K562 (cell line): Measurements from ENCODE around the gene DHX58. TPM values are rescaled to one million over a fixed set of nuclear protein-coding genes. Genes with fewer than 3 reads are reported as not detected.

Experiments used
- ATAC-seq: fragments of 200-7000 bp; cut with Tn5 transposase; 3 replicates; pipeline ENCODE4 v1.9.1; 2020; ENCODE audit warnings: moderate library complexity
- BruUV-seq: library from RNA; stranded (reverse); fragments of 400-500 nt; replicated peaks from 2 replicates; lab custom pipeline; 2021; lab: Mats Ljungman, UMichigan
- CTCF ChIA-PET: fragments of 300-600 bp; formaldehyde crosslinking; extraction: SDS; loops from one replicate; lab custom pipeline; 2021; ENCODE audit warnings: low intra/inter-chr PET ratio; lab: Yijun Ruan, JAX
- POLR2A ChIA-PET: fragments of 300-600, 350-650 bp; sonication (Branson Sonifier 250); formaldehyde crosslinking; extraction: SDS; loops from one replicate; lab custom pipeline; 2021; ENCODE audit warnings: antibody characterized with exemption, inconsistent platforms; lab: Yijun Ruan, JAX
- DNase-seq, 4 experiments: peaks; one replicate each; pipeline versions ENCODE4 v3.0.0 to v3.0.0-alpha.2; 2011 to 2018; ENCODE audit warnings: low spot score in 3 of 4, mixed read lengths in 3 of 4; ENCODE audit errors: extremely low read depth in 1 of 4
- FAIRE-seq: peaks from 2 replicates; lab custom pipeline; 2011; peaks lifted over from hg19 to GRCh38; lab: Jason Lieb, UNC
- H2AFZ ChIP-seq: 2 replicates; pipeline ENCODE4 v1.6.0; 2011; ENCODE audit warnings: low read depth, low read length, control low read depth, inconsistent platforms
- H3K27ac ChIP-seq: fragments of 200-600 bp; 3 replicates; pipeline ENCODE4 v1.8.0; 2011; ENCODE audit warnings: low read depth, mild to moderate bottlenecking, control low read depth, inconsistent platforms, low read length, moderate library complexity, mixed read lengths; ENCODE audit errors: extremely low read depth
- H3K27me3 ChIP-seq, 2 experiments: fragments of 300-600 bp in 1 of 2; 2 replicates in 1 of 2; 3 replicates in 1 of 2; pipeline versions ENCODE4 v1.6.0 to v1.8.0; 2011; ENCODE audit warnings: inconsistent platforms in 2 of 2, low read length in 2 of 2, mild to moderate bottlenecking in 1 of 2, mixed read lengths in 1 of 2, moderate library complexity in 1 of 2; ENCODE audit not compliant: control insufficient read depth in 2 of 2, insufficient read depth in 2 of 2
- H3K36me3 ChIP-seq: fragments of 300-600 bp; 3 replicates; pipeline ENCODE4 v1.8.0; 2011; ENCODE audit warnings: mild to moderate bottlenecking, low read length, inconsistent platforms; ENCODE audit not compliant: control insufficient read depth, insufficient read depth
- H3K4me1 ChIP-seq, 2 experiments: fragments of 200-600 bp in 1 of 2; replicated peaks in 1 of 2; 2 replicates in 1 of 2; 3 replicates in 1 of 2; pipeline versions ENCODE4 v1.5.1 to v1.8.0; 2011; ENCODE audit warnings: inconsistent platforms in 2 of 2, low read length in 2 of 2, mild to moderate bottlenecking in 1 of 2, mixed read lengths in 1 of 2, moderate library complexity in 1 of 2; ENCODE audit not compliant: control insufficient read depth in 2 of 2, insufficient read depth in 2 of 2
- H3K4me2 ChIP-seq: 2 replicates; pipeline ENCODE4 v1.6.1; 2011; ENCODE audit warnings: low read length, control low read depth, inconsistent platforms, mixed read lengths; ENCODE audit not compliant: insufficient read depth
- H3K4me3 ChIP-seq: fragments of 200-600 bp; sonication (generic), shearing (Covaris generic); 2 replicates; pipeline ENCODE4 v1.5.1; 2016; ENCODE audit warnings: control low read depth, inconsistent platforms
- H3K79me2 ChIP-seq: fragments of 200-600 bp; 3 replicates; pipeline ENCODE4 v1.8.0; 2011; ENCODE audit warnings: low read length, inconsistent platforms; ENCODE audit not compliant: control insufficient read depth, insufficient read depth
- H3K9ac ChIP-seq, 2 experiments: 2 replicates each; pipeline versions ENCODE4 v1.6.0 to v1.6.1; 2011; ENCODE audit warnings: low read depth in 2 of 2, low read length in 2 of 2, control low read depth in 1 of 2, inconsistent platforms in 1 of 2, mild to moderate bottlenecking in 1 of 2, mixed read lengths in 1 of 2; ENCODE audit not compliant: insufficient read depth in 1 of 2
- H3K9me1 ChIP-seq: one replicate; pipeline ENCODE4 v1.6.0; 2011; ENCODE audit warnings: inconsistent platforms, mild to moderate bottlenecking, low read length, moderate library complexity; ENCODE audit not compliant: control insufficient read depth, insufficient read depth
- H3K9me3 ChIP-seq: replicated peaks from 2 replicates; pipeline ENCODE4 v1.5.1; 2011; ENCODE audit warnings: low read depth, low read length, inconsistent platforms; ENCODE audit not compliant: control insufficient read depth, insufficient read depth
- H4K20me1 ChIP-seq: replicated peaks from 2 replicates; pipeline ENCODE4 v1.6.1; 2011; ENCODE audit warnings: low read length, inconsistent platforms, mixed read lengths; ENCODE audit not compliant: control insufficient read depth, insufficient read depth
- ATF3 ChIP-seq, 2 experiments: fragments of 450-650 bp in 1 of 2; sonication (generic) in 1 of 2; formaldehyde crosslinking in 1 of 2; IDR thresholded peaks in 1 of 2; conservative IDR thresholded peaks in 1 of 2; 2 replicates each; pipeline versions ENCODE4 v1.6.1 to v1.8.1; 2016 to 2023; ENCODE audit warnings: mild to moderate bottlenecking in 2 of 2, moderate library complexity in 2 of 2, inconsistent platforms in 1 of 2, missing genetic modification reagents in 1 of 2
- BDP1 ChIP-seq: IDR thresholded peaks from 3 replicates; pipeline ENCODE4 v1.6.1; 2011; ENCODE audit not compliant: insufficient read length, insufficient read depth
- CBFA2T2 ChIP-seq: fragments of 450-650 bp; conservative IDR thresholded peaks from 2 replicates; pipeline ENCODE4 v1.6.1; 2017; ENCODE audit warnings: mild to moderate bottlenecking
- HDAC6 ChIP-seq: IDR thresholded peaks from 2 replicates; pipeline ENCODE4 v1.6.1; 2012; ENCODE audit warnings: low read depth, mild to moderate bottlenecking, control low read depth, inconsistent platforms, low read length, moderate library complexity
- MAFF ChIP-seq: IDR thresholded peaks from 2 replicates; pipeline ENCODE4 v1.6.1; 2012; ENCODE audit warnings: low read length, improper control_type of control experiment
- MTF1 ChIP-seq: fragments of 250-450 bp; sonication (Bioruptor Pico); IDR thresholded peaks from 2 replicates; pipeline ENCODE4 v1.9.0; 2021; ENCODE audit warnings: moderate library complexity, mild to moderate bottlenecking, inconsistent platforms, borderline replicate concordance
- POLR2A ChIP-seq: fragments of 450-650 bp; conservative IDR thresholded peaks from 2 replicates; pipeline ENCODE4 v1.6.1; 2016
- RAD51 ChIP-seq: fragments of 450-650 bp; IDR thresholded peaks from 2 replicates; pipeline ENCODE4 v1.7.1; 2016; ENCODE audit warnings: low read depth, mild to moderate bottlenecking, borderline replicate concordance
- SMAD2 ChIP-seq: fragments of 150-350 bp; IDR thresholded peaks from 2 replicates; pipeline ENCODE4 v1.6.1; 2014; ENCODE audit warnings: low read depth, mild to moderate bottlenecking, low read length
- U2AF2 ChIP-seq: fragments of 200-400 bp; formaldehyde crosslinking; optimal IDR thresholded peaks from 2 replicates; pipeline ENCODE3; 2017; ENCODE audit warnings: low read depth, mild to moderate bottlenecking, low read length
- ZNF263 ChIP-seq: sonication (generic); formaldehyde crosslinking; IDR thresholded peaks from 2 replicates; pipeline ENCODE4 v1.8.0; 2022; ENCODE audit warnings: mild to moderate bottlenecking, missing genetic modification reagents, borderline replicate concordance
- ZNF507 ChIP-seq: conservative IDR thresholded peaks from 2 replicates; pipeline ENCODE4 v1.6.1; 2017; ENCODE audit warnings: missing genetic modification characterization, missing compliant biosample characterization
- WGBS: fragments of 100-300 bp; shearing (Covaris generic); methylation state at CpG from one replicate; pipeline ENCODE4 v1.1.6; 2016; ENCODE audit warnings: low coverage, mixed read lengths; ENCODE audit not compliant: insufficient coverage; ENCODE audit errors: missing lambda C conversion rate; 5-methylcytosine and 5-hydroxymethylcytosine counted together
- in situ Hi-C: fragments of 300-500 bp; cut with MboI; formaldehyde crosslinking; loops from 4 replicates; pipeline ENCODE4 v1.15.0; 2018; ENCODE audit warnings: inconsistent platforms, mixed read lengths
- intact Hi-C: fragments of 100-400 bp; cut with micrococcal nuclease; formaldehyde crosslinking; loops from 2 replicates; pipeline ENCODE4 v1.14.2; 2022
- polyA plus RNA-seq, 8 experiments: library from polyadenylated mRNA; depleted of rRNA in 4 of 8; stranded (reverse) in 5 of 8; unstranded in 3 of 8; fragments of >200 nt; fragmentation: Nextera tagmentation in 2 of 8; fragmentation: Illumina TruSeq in 1 of 8; extraction: Ambion mirVana in 2 of 8; extraction: Trizol in 1 of 8; gene quantifications; 2 replicates each; pipeline versions ENCODE4 v1.2.1 to v1.2.3, GENCODE V29; 2011 to 2014; ENCODE audit warnings: inconsistent platforms in 1 of 8, missing spikeins in 1 of 8
- total RNA-seq, 7 experiments: library from RNA; depleted of rRNA in 6 of 7; stranded (reverse); fragments of >200 nt in 6 of 7; fragmentation: Illumina TruSeq in 2 of 7; extraction: Trizol in 2 of 7; gene quantifications; 2 replicates each; pipeline versions ENCODE4 v1.2.1 to v1.2.3, GENCODE V29; 2011 to 2021; ENCODE audit warnings: low replicate concordance in 1 of 7

Gene DHX58
- total and polyA plus RNA-seq, 9 of the 15 experiments (the other 6 are each of a cell fraction or from before 2014, with no cell fraction given), result 0.15 to 3.0 (median 1.4) TPM

DNA sequence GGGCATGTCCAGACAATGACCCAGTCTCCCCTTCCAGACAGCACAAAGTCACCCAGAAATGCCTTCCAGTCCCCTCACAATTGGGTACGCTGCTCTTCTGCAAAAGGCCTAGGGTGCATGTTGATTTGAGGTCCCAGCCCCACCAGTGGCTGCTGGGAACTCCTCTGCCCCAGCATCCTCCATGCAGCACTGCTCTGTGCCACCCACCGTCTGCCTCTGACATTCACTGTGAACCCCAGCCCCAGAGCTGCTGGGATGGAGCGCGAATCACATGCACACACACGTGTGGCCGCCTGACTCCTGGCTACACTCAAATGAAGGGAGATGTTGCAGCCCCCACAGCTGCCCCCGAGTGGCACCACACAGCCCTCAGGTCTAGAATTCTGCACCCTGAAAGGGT lies 60.9 kb downstream of the DHX58 start:
- intact Hi-C loops, result no loop called here
- Histone ChIP-seq H3K4me1 (peaks cover 3 to 14% of the 10 kb centered on the region in 2 experiments; a peak in 3 of 5 replicates), H3K9me3 (no peaks in the 10 kb centered on the region), H3K27ac (no peak overlapping the region), H3K4me3 (no peak overlapping the region), H3K36me3 (no peaks in the 10 kb centered on the region), H2AFZ (no peak overlapping the region)
- CTCF ChIA-PET, result no interaction called here
- TF ChIP-seq BDP1 (no peak), ZNF507 (tag) (no peak), MAFF (no peak), ZNF263 (CRISPR knock-in tag) (no peak), HDAC6 (no peak), CBFA2T2 (no peak), SMAD2 (no peak), RAD51 (no peak), POLR2A (no peak), ATF3 (IDR thresholded peaks at IDR 0.05) (no peak), ATF3 (CRISPR knock-in tag; conservative IDR thresholded peaks at IDR 0.05) (no peak), U2AF2 (no peak), MTF1 (CRISPR knock-in tag) (no peak)
- TF ChIP-seq, all 486 proteins: peak for 0
- POLR2A ChIA-PET, result interaction anchor here (1.0 to 1.2 kb wide), 2 partner anchors 20 to 35 kb away, joined by 3 to 6 read pairs; partner anchors contain the start of gene DNAJC7
- DNase-seq, result no peak
- in situ Hi-C loops, result no loop called here
- no peak for FAIRE-seq
- no peaks in the 10 kb centered on the region for H3K79me2 ChIP-seq
- 45% methylated on average over 7 of the region's 7 CpGs for WGBS
- ATAC-seq, result no peak
- no peak overlapping the region for H3K4me2 ChIP-seq
- H4K20me1 ChIP-seq, result no peaks in the 10 kb centered on the region
- no peaks in the 10 kb centered on the region for H3K9me1 ChIP-seq
- no TSS peak for BruUV-seq
- peaks cover 10 to 53% of the 10 kb centered on the region in 2 experiments; a peak in 4 of 5 replicates for H3K27me3 ChIP-seq
- H3K9ac ChIP-seq, result no peak overlapping the region; a peak in 1 of 4 replicates

Other genes with a start within 250 kb of the DHX58 start
Only the 7 nearest of the 16 such genes appear.
- 0.78 and 0.86 TPM in 2 replicates for gene C17orf113, start 62.1 kb downstream of the DHX58 start, total RNA-seq (2014; rRNA removed)
- gene C17orf113, start 62.1 kb downstream of the DHX58 start, total RNA-seq (2014; rRNA removed; fragmentation: Illumina TruSeq; extraction: Trizol), result 0.22 and 0.29 TPM in 2 replicates
- 0.29 and 0.34 TPM in 2 replicates for gene C17orf113, start 62.1 kb downstream of the DHX58 start, total RNA-seq (2015; rRNA removed; fragmentation: Illumina TruSeq; extraction: Trizol)
- 1.1 and 1.2 TPM in 2 replicates for gene C17orf113, start 62.1 kb downstream of the DHX58 start, total RNA-seq (2021)
- 0.49 and 0.55 TPM in 2 replicates for gene C17orf113, start 62.1 kb downstream of the DHX58 start, polyA plus RNA-seq (2011; rRNA removed)
- 0.31 and 0.61 TPM in 2 replicates for gene C17orf113, start 62.1 kb downstream of the DHX58 start, polyA plus RNA-seq (2014; fragmentation: Illumina TruSeq; extraction: Trizol)
- under 1 TPM; 0.10 to 0.17 TPM for gene C17orf113, start 62.1 kb downstream of the DHX58 start, polyA plus RNA-seq (2014; fragmentation: Nextera tagmentation; extraction: Ambion mirVana)
- gene C17orf113, start 62.1 kb downstream of the DHX58 start, polyA plus RNA-seq (2014; rRNA removed), result 0.38 and 0.71 TPM in 2 replicates
- 0.20 TPM in 1 of 2 replicates, not detected in the other for gene ZNF385C, start 14.2 kb downstream of the DHX58 start, total RNA-seq (2014; rRNA removed)
- gene ZNF385C, start 14.2 kb downstream of the DHX58 start, total RNA-seq (2014; rRNA removed; fragmentation: Illumina TruSeq; extraction: Trizol), result 0.16 and 0.25 TPM in 2 replicates
- gene ZNF385C, start 14.2 kb downstream of the DHX58 start, total RNA-seq (2015; rRNA removed; fragmentation: Illumina TruSeq; extraction: Trizol), result 0.08 and 0.11 TPM in 2 replicates
- gene ZNF385C, start 14.2 kb downstream of the DHX58 start, total RNA-seq (2021), result 0.22 and 0.34 TPM in 2 replicates
- 0.35 and 0.42 TPM in 2 replicates for gene ZNF385C, start 14.2 kb downstream of the DHX58 start, polyA plus RNA-seq (2011; rRNA removed)
- gene ZNF385C, start 14.2 kb downstream of the DHX58 start, polyA plus RNA-seq (2014; fragmentation: Illumina TruSeq; extraction: Trizol), result 0.28 and 0.29 TPM in 2 replicates
- gene ZNF385C, start 14.2 kb downstream of the DHX58 start, polyA plus RNA-seq (2014; fragmentation: Nextera tagmentation; extraction: Ambion mirVana), result under 1 TPM; 0.03 to 0.04 TPM
- 0.15 and 0.74 TPM in 2 replicates for gene ZNF385C, start 14.2 kb downstream of the DHX58 start, polyA plus RNA-seq (2014; rRNA removed)
- gene KAT2A, start 8.7 kb upstream of the DHX58 start, total RNA-seq (2014; rRNA removed), result 22.9 and 29.3 TPM in 2 replicates
- 13.9 and 18.7 TPM in 2 replicates for gene KAT2A, start 8.7 kb upstream of the DHX58 start, total RNA-seq (2014; rRNA removed; fragmentation: Illumina TruSeq; extraction: Trizol)
- gene KAT2A, start 8.7 kb upstream of the DHX58 start, total RNA-seq (2015; rRNA removed; fragmentation: Illumina TruSeq; extraction: Trizol), result 31.9 and 32.8 TPM in 2 replicates
- 57.2 and 57.8 TPM in 2 replicates for gene KAT2A, start 8.7 kb upstream of the DHX58 start, total RNA-seq (2021)
- 64.6 and 64.7 TPM in 2 replicates for gene KAT2A, start 8.7 kb upstream of the DHX58 start, polyA plus RNA-seq (2011; rRNA removed)
- gene KAT2A, start 8.7 kb upstream of the DHX58 start, polyA plus RNA-seq (2014; fragmentation: Illumina TruSeq; extraction: Trizol), result 54.4 and 57.1 TPM in 2 replicates
- gene KAT2A, start 8.7 kb upstream of the DHX58 start, polyA plus RNA-seq (2014; fragmentation: Nextera tagmentation; extraction: Ambion mirVana), result 1 to 10 TPM; 1.5 to 4.9 TPM
- 80.4 and 92.0 TPM in 2 replicates for gene KAT2A, start 8.7 kb upstream of the DHX58 start, polyA plus RNA-seq (2014; rRNA removed)
- 0.08 TPM in 1 of 2 replicates, not detected in the other for gene HSPB9, start 10.1 kb upstream of the DHX58 start, total RNA-seq (2014; rRNA removed)
- gene HSPB9, start 10.1 kb upstream of the DHX58 start, total RNA-seq (2014; rRNA removed; fragmentation: Illumina TruSeq; extraction: Trizol), result not detected in 2 replicates
- gene HSPB9, start 10.1 kb upstream of the DHX58 start, total RNA-seq (2015; rRNA removed; fragmentation: Illumina TruSeq; extraction: Trizol), result 0.07 TPM in 1 of 2 replicates, not detected in the other
- gene HSPB9, start 10.1 kb upstream of the DHX58 start, total RNA-seq (2021), result 0.11 and 0.16 TPM in 2 replicates
- gene HSPB9, start 10.1 kb upstream of the DHX58 start, polyA plus RNA-seq (2011; rRNA removed), result 0.04 and 0.08 TPM in 2 replicates
- not detected in 2 replicates for gene HSPB9, start 10.1 kb upstream of the DHX58 start, polyA plus RNA-seq (2014; fragmentation: Illumina TruSeq; extraction: Trizol)
- under 1 TPM; 0.04 to 0.06 TPM for gene HSPB9, start 10.1 kb upstream of the DHX58 start, polyA plus RNA-seq (2014; fragmentation: Nextera tagmentation; extraction: Ambion mirVana)
- 0.05 and 0.13 TPM in 2 replicates for gene HSPB9, start 10.1 kb upstream of the DHX58 start, polyA plus RNA-seq (2014; rRNA removed)
- 79.2 and 125 TPM in 2 replicates for gene RAB5C, start 42.3 kb upstream of the DHX58 start, total RNA-seq (2014; rRNA removed)
- 46.5 and 55.8 TPM in 2 replicates for gene RAB5C, start 42.3 kb upstream of the DHX58 start, total RNA-seq (2014; rRNA removed; fragmentation: Illumina TruSeq; extraction: Trizol)
- 106 and 107 TPM in 2 replicates for gene RAB5C, start 42.3 kb upstream of the DHX58 start, total RNA-seq (2015; rRNA removed; fragmentation: Illumina TruSeq; extraction: Trizol)
- 108 and 117 TPM in 2 replicates for gene RAB5C, start 42.3 kb upstream of the DHX58 start, total RNA-seq (2021)
- 55.9 and 77.4 TPM in 2 replicates for gene RAB5C, start 42.3 kb upstream of the DHX58 start, polyA plus RNA-seq (2011; rRNA removed)
- 165 and 166 TPM in 2 replicates for gene RAB5C, start 42.3 kb upstream of the DHX58 start, polyA plus RNA-seq (2014; fragmentation: Illumina TruSeq; extraction: Trizol)
- 1 to 10 TPM; 1.7 to 2.2 TPM for gene RAB5C, start 42.3 kb upstream of the DHX58 start, polyA plus RNA-seq (2014; fragmentation: Nextera tagmentation; extraction: Ambion mirVana)
- 118 and 122 TPM in 2 replicates for gene RAB5C, start 42.3 kb upstream of the DHX58 start, polyA plus RNA-seq (2014; rRNA removed)
- 0.50 and 0.98 TPM in 2 replicates for gene KCNH4, start 68.4 kb upstream of the DHX58 start, total RNA-seq (2014; rRNA removed)
- 0.22 and 0.29 TPM in 2 replicates for gene KCNH4, start 68.4 kb upstream of the DHX58 start, total RNA-seq (2014; rRNA removed; fragmentation: Illumina TruSeq; extraction: Trizol)
- gene KCNH4, start 68.4 kb upstream of the DHX58 start, total RNA-seq (2015; rRNA removed; fragmentation: Illumina TruSeq; extraction: Trizol), result 0.36 and 0.49 TPM in 2 replicates
- gene KCNH4, start 68.4 kb upstream of the DHX58 start, total RNA-seq (2021), result 1.8 and 2.0 TPM in 2 replicates
- 0.72 and 0.79 TPM in 2 replicates for gene KCNH4, start 68.4 kb upstream of the DHX58 start, polyA plus RNA-seq (2011; rRNA removed)
- gene KCNH4, start 68.4 kb upstream of the DHX58 start, polyA plus RNA-seq (2014; fragmentation: Illumina TruSeq; extraction: Trizol), result 1.2 and 1.3 TPM in 2 replicates
- under 1 TPM; 0.10 to 0.14 TPM for gene KCNH4, start 68.4 kb upstream of the DHX58 start, polyA plus RNA-seq (2014; fragmentation: Nextera tagmentation; extraction: Ambion mirVana)
- 1.3 and 1.7 TPM in 2 replicates for gene KCNH4, start 68.4 kb upstream of the DHX58 start, polyA plus RNA-seq (2014; rRNA removed)
- not detected in 2 replicates for gene HCRT, start 72.7 kb upstream of the DHX58 start, total RNA-seq (2014; rRNA removed)
- gene HCRT, start 72.7 kb upstream of the DHX58 start, total RNA-seq (2014; rRNA removed; fragmentation: Illumina TruSeq; extraction: Trizol), result not detected in 2 replicates
- gene HCRT, start 72.7 kb upstream of the DHX58 start, total RNA-seq (2015; rRNA removed; fragmentation: Illumina TruSeq; extraction: Trizol), result not detected in 2 replicates
- gene HCRT, start 72.7 kb upstream of the DHX58 start, total RNA-seq (2021), result not detected in 2 replicates
- gene HCRT, start 72.7 kb upstream of the DHX58 start, polyA plus RNA-seq (2011; rRNA removed), result not detected in 2 replicates
- not detected in 2 replicates for gene HCRT, start 72.7 kb upstream of the DHX58 start, polyA plus RNA-seq (2014; fragmentation: Illumina TruSeq; extraction: Trizol)
- gene HCRT, start 72.7 kb upstream of the DHX58 start, polyA plus RNA-seq (2014; fragmentation: Nextera tagmentation; extraction: Ambion mirVana), result not detected
- not detected in 2 replicates for gene HCRT, start 72.7 kb upstream of the DHX58 start, polyA plus RNA-seq (2014; rRNA removed)